ENCODE data around the gene ELOA. TPM values are rescaled to one million over a fixed set of nuclear protein-coding genes. Genes with fewer than 3 reads are reported as not detected.
"Not testable (repeated sequence)": the region's sequence is repeated elsewhere in the genome, so short reads cannot be mapped to it uniquely, and the experiment has no call there.

The ELOA gene
- total and polyA plus RNA-seq, 2 experiments from 2014 or later: 44.3 to 50.1 TPM

DNA sequence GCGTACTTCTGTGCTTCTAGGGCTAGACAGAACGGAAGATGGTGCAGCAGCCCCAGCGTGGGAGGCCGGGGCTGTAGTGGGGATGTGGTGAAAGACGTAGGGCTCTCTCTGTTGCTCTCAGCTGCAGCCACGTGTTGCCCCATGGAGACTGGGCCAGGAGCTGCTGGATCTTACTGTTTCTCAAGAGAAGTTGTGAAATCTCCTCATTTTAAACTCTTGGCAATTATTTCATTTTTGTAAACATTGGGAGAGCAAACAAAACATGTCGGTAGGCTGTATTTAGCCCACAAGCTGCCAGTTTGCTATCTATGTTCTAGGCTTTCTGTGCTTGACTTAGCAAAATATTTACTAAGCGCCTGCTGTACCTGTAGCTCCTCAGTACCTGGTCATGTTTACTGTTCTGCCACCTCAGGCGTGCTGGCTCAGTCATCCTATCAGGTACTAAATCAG, 15.9 kb upstream of the ELOA start:
- Histone ChIP-seq H3K4me2 (ENCODE audit: unreplicated experiment) (peak overlapping the region; percentile 43), H3K27me3 (replicated peaks; ENCODE audit: insufficient read depth) (no peaks in the 10 kb centered on the region), H3K79me2 (ENCODE audit: insufficient read depth) (peaks cover 84% of the 10 kb centered on the region), H3K4me1 (ENCODE audit: insufficient read depth) (peaks cover 21% of the 10 kb centered on the region), H3K9me3 (ENCODE audit: low read depth) (no peaks in the 10 kb centered on the region), H2AFZ (peak overlapping the region; percentile 34), H4K20me1 (ENCODE audit: insufficient read depth) (no peaks in the 10 kb centered on the region), H3K9ac (peak overlapping the region; percentile 58), H3F3A (ENCODE audit: insufficient read depth) (peaks cover 24% of the 10 kb centered on the region), H3K9me2 (ENCODE audit: insufficient read depth) (no peaks in the 10 kb centered on the region), H3K4me3 (0 out of 2 replicates have a peak overlapping the region, but pooled peaks have one; percentile 10), H3K27ac (peak overlapping the region; percentile 78), H3K36me3 (ENCODE audit: low read depth) (no peaks in the 10 kb centered on the region)
- in situ Hi-C loops (cut with MboI): no loop called here
- DNase-seq: peak; percentile 91
- 31 to 35% methylated on average over 9 of the region's 9 CpGs for WGBS, 2 experiments (ENCODE audit: low coverage in 1 of 2, low lambda C conversion rate in 2 of 2, missing lambda C conversion rate in 2 of 2)
- TF ChIP-seq EZH2 (IDR thresholded peaks at IDR 0.05; ENCODE audit: insufficient read depth, poor library complexity, severe bottlenecking) (no peak), EZH2phosphoT487 (IDR thresholded peaks at IDR 0.05; ENCODE audit: insufficient read depth, low read depth) (no peak)

GRCh38 chr1:23732363-23733224, 10.7 kb upstream of the ELOA start:
- H3K27ac ChIP-seq: 0 out of 2 replicates have a peak overlapping the region, but pooled peaks have one; percentile 8
- H3K36me3 ChIP-seq (ENCODE audit: low read depth): no peaks in the 10 kb centered on the region
- peak; percentile 83 for DNase-seq
- in situ Hi-C loops (cut with MboI): no loop called here
- no peak overlapping the region for H3K9ac ChIP-seq
- peak overlapping the region; percentile 26 for H3K4me2 ChIP-seq (ENCODE audit: unreplicated experiment)
- peaks cover 93% of the 10 kb centered on the region for H3K79me2 ChIP-seq (ENCODE audit: insufficient read depth)
- no peaks in the 10 kb centered on the region for H3K9me3 ChIP-seq (ENCODE audit: low read depth)
- H3K4me3 ChIP-seq: no peak overlapping the region
- no peak for TF ChIP-seq EZH2phosphoT487 (IDR thresholded peaks at IDR 0.05; ENCODE audit: insufficient read depth, low read depth)
- H3K4me1 ChIP-seq (ENCODE audit: insufficient read depth): peaks cover 13% of the 10 kb centered on the region
- H3K27me3 ChIP-seq (replicated peaks; ENCODE audit: insufficient read depth): no peaks in the 10 kb centered on the region
- no peaks in the 10 kb centered on the region for H3K9me2 ChIP-seq (ENCODE audit: insufficient read depth)
- H4K20me1 ChIP-seq (ENCODE audit: insufficient read depth): no peaks in the 10 kb centered on the region
- peaks cover 14% of the 10 kb centered on the region for H3F3A ChIP-seq (ENCODE audit: insufficient read depth)
- no peak overlapping the region for H2AFZ ChIP-seq
- WGBS, 2 experiments (ENCODE audit: low coverage in 1 of 2, low lambda C conversion rate in 2 of 2, missing lambda C conversion rate in 2 of 2): 77 to 82% methylated on average over 10 of the region's 10 CpGs

DNA sequence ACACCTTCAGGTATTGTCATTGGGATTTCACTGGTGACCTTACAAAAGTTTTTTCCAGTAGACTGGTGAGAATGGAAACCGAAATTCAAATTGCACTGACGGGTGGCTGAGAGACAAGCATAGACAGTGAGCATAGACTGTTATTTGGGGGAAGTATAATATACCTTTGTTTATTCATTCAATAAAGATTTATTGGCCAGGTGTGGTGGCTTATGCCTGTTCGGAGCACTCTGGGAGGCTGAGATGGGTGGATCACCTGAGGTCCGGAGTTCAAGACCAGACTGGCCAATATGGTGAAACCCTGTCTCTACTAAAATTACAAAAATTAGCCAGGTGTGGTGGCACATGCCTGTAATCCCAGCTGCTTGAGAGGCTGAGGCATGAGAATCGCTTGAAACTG, 10.0 kb upstream of the ELOA start:
- H3K9ac ChIP-seq; H4K20me1 ChIP-seq (ENCODE audit: insufficient read depth); H3K4me3 ChIP-seq; DNase-seq; H3K4me1 ChIP-seq (ENCODE audit: insufficient read depth); H3K27ac ChIP-seq; H3F3A ChIP-seq (ENCODE audit: insufficient read depth); H3K4me2 ChIP-seq (ENCODE audit: unreplicated experiment); in situ Hi-C loops (cut with MboI); H3K9me3 ChIP-seq (ENCODE audit: low read depth); H3K36me3 ChIP-seq (ENCODE audit: low read depth); H3K9me2 ChIP-seq (ENCODE audit: insufficient read depth); H2AFZ ChIP-seq; H3K27me3 ChIP-seq (replicated peaks; ENCODE audit: insufficient read depth): not testable (repeated sequence)
- 96 to 97% methylated on average over 5 of the region's 5 CpGs for WGBS, 2 experiments (ENCODE audit: low coverage in 1 of 2, low lambda C conversion rate in 2 of 2, missing lambda C conversion rate in 2 of 2)
- H3K79me2 ChIP-seq (ENCODE audit: insufficient read depth): peaks cover 93% of the 10 kb centered on the region

DNA sequence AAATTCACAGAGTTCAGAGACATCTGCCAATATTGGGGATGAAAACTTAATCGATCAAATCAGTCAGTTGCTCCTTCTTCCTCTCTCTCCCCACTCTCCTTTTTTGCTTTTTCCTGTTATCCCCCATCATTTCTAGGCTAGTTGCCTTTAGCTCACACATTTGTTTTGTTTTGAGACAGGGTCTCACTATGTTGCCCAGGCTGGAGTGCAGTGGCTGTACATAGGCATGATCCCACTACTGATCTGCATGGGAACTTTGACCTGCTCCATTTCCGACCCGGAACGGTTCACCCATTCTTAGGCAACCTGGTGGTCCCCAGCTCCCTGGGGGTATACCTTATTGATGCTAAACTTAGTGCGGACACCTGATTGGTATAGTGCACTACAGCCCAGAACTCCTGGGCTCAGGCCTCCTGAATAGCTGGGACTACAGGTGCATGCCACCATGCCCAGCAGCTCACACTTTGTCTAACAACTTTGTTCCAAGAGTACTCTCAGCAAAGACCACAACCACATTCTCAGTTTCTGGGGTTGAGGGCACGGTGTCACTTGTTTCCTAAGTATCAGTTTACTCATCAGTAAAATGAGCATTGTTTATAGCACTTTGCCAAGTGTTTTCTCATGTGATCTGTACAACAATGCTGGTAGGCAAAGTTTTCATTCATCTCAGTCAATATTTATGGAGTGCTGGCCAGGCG, 6.7 kb upstream of the ELOA start:
- DNase-seq: no peak
- H3K27me3 ChIP-seq (replicated peaks; ENCODE audit: insufficient read depth): no peaks in the 10 kb centered on the region

More for the DNA sequence above, 6.7 kb upstream of the ELOA start:
- no peak overlapping the region for H2AFZ ChIP-seq
- H3K4me3 ChIP-seq: no peak overlapping the region
- H3K4me1 ChIP-seq (ENCODE audit: insufficient read depth): peaks cover 9% of the 10 kb centered on the region; the same call in 1 of the 2 replicates
- H3K9me3 ChIP-seq (ENCODE audit: low read depth): no peaks in the 10 kb centered on the region
- in situ Hi-C loops (cut with MboI): no loop called here
- peaks cover 86% of the 10 kb centered on the region for H3K79me2 ChIP-seq (ENCODE audit: insufficient read depth)
- H3K27ac ChIP-seq: no peak overlapping the region
- H4K20me1 ChIP-seq (ENCODE audit: insufficient read depth): no peaks in the 10 kb centered on the region
- peaks cover 10% of the 10 kb centered on the region for H3F3A ChIP-seq (ENCODE audit: insufficient read depth)
- TF ChIP-seq EZH2 (IDR thresholded peaks at IDR 0.05; ENCODE audit: insufficient read depth, poor library complexity, severe bottlenecking) (no peak), EZH2phosphoT487 (IDR thresholded peaks at IDR 0.05; ENCODE audit: insufficient read depth, low read depth) (no peak)
- H3K36me3 ChIP-seq (ENCODE audit: low read depth): no peaks in the 10 kb centered on the region
- 92 to 95% methylated on average over 7 of the region's 7 CpGs for WGBS, 2 experiments (ENCODE audit: low coverage in 1 of 2, low lambda C conversion rate in 2 of 2, missing lambda C conversion rate in 2 of 2)
- no peak overlapping the region for H3K9ac ChIP-seq
- no peaks in the 10 kb centered on the region for H3K9me2 ChIP-seq (ENCODE audit: insufficient read depth)
- no peak overlapping the region for H3K4me2 ChIP-seq (ENCODE audit: unreplicated experiment)
